DOHH2 (cell line): Measurements from ENCODE around the gene ILK.

Experiments used
- H3F3A ChIP-seq: fragments of 200-600 bp; sonication (generic), shearing (Covaris generic); 2 replicates; pipeline ENCODE4 v1.6.0; 2016; ENCODE audit warnings: antibody characterized with exemption, mild to moderate bottlenecking; ENCODE audit not compliant: control insufficient read depth, insufficient read depth
- H3K27ac ChIP-seq: fragments of 200-600 bp; sonication (generic); 2 replicates; pipeline ENCODE4 v1.5.1; 2014; ENCODE audit warnings: low read depth, mild to moderate bottlenecking, low read length, moderate library complexity
- H3K27me3 ChIP-seq: fragments of 200-600 bp; sonication (generic); 2 replicates; pipeline ENCODE4 v1.6.1; 2014; ENCODE audit warnings: mild to moderate bottlenecking, low read length, mixed read lengths; ENCODE audit not compliant: control insufficient read depth
- H3K36me3 ChIP-seq: fragments of 200-600 bp; sonication (generic); 2 replicates; pipeline ENCODE4 v1.6.1; 2014; ENCODE audit warnings: mild to moderate bottlenecking, low read length, moderate library complexity, mixed read lengths; ENCODE audit not compliant: control insufficient read depth
- H3K4me1 ChIP-seq: fragments of 200-600 bp; sonication (generic); 2 replicates; pipeline ENCODE4 v1.6.1; 2014; ENCODE audit warnings: mild to moderate bottlenecking, low read length, mixed read lengths; ENCODE audit not compliant: control insufficient read depth
- H3K4me2 ChIP-seq: fragments of 200-600 bp; sonication (generic); 2 replicates; pipeline ENCODE4 v1.6.0; 2014; ENCODE audit warnings: mild to moderate bottlenecking, low read length, moderate library complexity
- H3K4me3 ChIP-seq: fragments of 200-600 bp; sonication (generic); 2 replicates; pipeline ENCODE4 v1.5.1; 2014; ENCODE audit warnings: mild to moderate bottlenecking, low read length, mixed read lengths
- H3K79me2 ChIP-seq: fragments of 200-600 bp; sonication (generic); 2 replicates; pipeline ENCODE4 v1.6.1; 2014; ENCODE audit warnings: mild to moderate bottlenecking, low read length, mixed read lengths; ENCODE audit not compliant: control insufficient read depth
- H3K9me2 ChIP-seq: fragments of 200-600 bp; sonication (generic); replicated peaks from 2 replicates; pipeline ENCODE4 v1.6.1; 2014; ENCODE audit warnings: mild to moderate bottlenecking, low read length, mixed read lengths; ENCODE audit not compliant: control insufficient read depth
- H3K9me3 ChIP-seq: fragments of 200-600 bp; sonication (generic); 2 replicates; pipeline ENCODE4 v1.6.1; 2014; ENCODE audit warnings: antibody characterized with exemption, low read length, mixed read lengths; ENCODE audit not compliant: control insufficient read depth, insufficient read depth
- H4K20me1 ChIP-seq: fragments of 200-600 bp; sonication (generic); 2 replicates; pipeline ENCODE4 v1.6.0; 2014; ENCODE audit warnings: low read depth, mild to moderate bottlenecking, antibody characterized with exemption, low read length, moderate library complexity; ENCODE audit not compliant: control insufficient read depth, insufficient read depth
- CTCF ChIP-seq: fragments of 200-600 bp; sonication (generic); IDR thresholded peaks from one replicate; pipeline ENCODE4 v1.5.1; 2014; ENCODE audit warnings: antibody characterized with exemption, mild to moderate bottlenecking, low read depth, low read length; ENCODE audit not compliant: poor library complexity, severe bottlenecking
- EZH2phosphoT487 ChIP-seq: fragments of 200-600 bp; sonication (generic); IDR thresholded peaks from 2 replicates; pipeline ENCODE4 v1.6.1; 2017; ENCODE audit warnings: borderline replicate concordance, mild to moderate bottlenecking, antibody characterized with exemption, low read length, moderate library complexity, mixed read lengths

The ILK gene

GRCh38 chr11:6599881-6600390 is 3.6 kb upstream of the ILK start:
- Histone ChIP-seq H3K36me3 (peaks cover 82% of the 10 kb centered on the region), H3F3A (peaks cover 6% of the 10 kb centered on the region; the same call in 1 of the 2 replicates), H3K27me3 (no peaks in the 10 kb centered on the region), H3K4me2 (no peak overlapping the region), H4K20me1 (peaks cover 14% of the 10 kb centered on the region), H3K4me3 (no peak overlapping the region), H3K9me3 (no peaks in the 10 kb centered on the region), H3K27ac (no peak overlapping the region), H3K4me1 (peaks cover 17% of the 10 kb centered on the region), H3K9me2 (no peaks in the 10 kb centered on the region), H3K79me2 (peaks cover 74% of the 10 kb centered on the region)
- TF ChIP-seq CTCF, result no peak

GRCh38 chr11:6601041-6601461 is 2.5 kb upstream of the ILK start:
- Histone ChIP-seq H3K9me3 (no peaks in the 10 kb centered on the region), H3K36me3 (peaks cover 73% of the 10 kb centered on the region), H4K20me1 (peaks cover 14% of the 10 kb centered on the region), H3K4me3 (no peak overlapping the region), H3K79me2 (peaks cover 81% of the 10 kb centered on the region), H3F3A (peaks cover 7% of the 10 kb centered on the region; the same call in 1 of the 2 replicates), H3K27ac (no peak overlapping the region), H3K9me2 (no peaks in the 10 kb centered on the region), H3K4me2 (no peak overlapping the region; the same call in 1 of the 2 replicates), H3K4me1 (peaks cover 28% of the 10 kb centered on the region), H3K27me3 (no peaks in the 10 kb centered on the region)
- TF ChIP-seq EZH2phosphoT487 (no peak), CTCF (no peak)

- peak overlapping the region; percentile 89 for H3K4me2 ChIP-seq
- peak overlapping the region; percentile 47 for H3K27ac ChIP-seq
- no peaks in the 10 kb centered on the region for H3K9me2 ChIP-seq
- peaks cover 14% of the 10 kb centered on the region for H4K20me1 ChIP-seq
- H3K4me1 ChIP-seq, result peaks cover 41% of the 10 kb centered on the region
- peaks cover 71% of the 10 kb centered on the region for H3K36me3 ChIP-seq
- H3K4me3 ChIP-seq, result peak overlapping the region; percentile 95
- H3F3A ChIP-seq, result peaks cover 10% of the 10 kb centered on the region; the same call in 1 of the 2 replicates
- TF ChIP-seq CTCF, result no peak
- TF ChIP-seq EZH2phosphoT487, result no peak
- peaks cover 92% of the 10 kb centered on the region for H3K79me2 ChIP-seq
- no peaks in the 10 kb centered on the region for H3K9me3 ChIP-seq
- H3K27me3 ChIP-seq, result no peaks in the 10 kb centered on the region
Observed at GRCh38 chr11:6602096-6602940, 1.3 kb upstream of the ILK start.
